IMR-90 (cell line): ENCODE results near the gene CEP83.

Experiments used
- BHLHE40 ChIP-seq: fragments of 150-350 bp; IDR thresholded peaks from 2 replicates; pipeline ENCODE4 v1.6.1; 2016; ENCODE audit warnings: mild to moderate bottlenecking, low read depth, low read length
- ELK1 ChIP-seq: fragments of 150-350 bp; IDR thresholded peaks from 2 replicates; pipeline ENCODE4 v1.6.1; 2016; ENCODE audit warnings: low read depth, mild to moderate bottlenecking, low read length, moderate library complexity, borderline replicate concordance
- MAFK ChIP-seq: IDR thresholded peaks from 2 replicates; pipeline ENCODE4 v1.6.1; 2012; ENCODE audit warnings: low read depth, low read length, improper control_type of control experiment
- MAZ ChIP-seq: IDR thresholded peaks from 2 replicates; pipeline ENCODE4 v1.6.1; 2012; ENCODE audit warnings: low read depth, mild to moderate bottlenecking, low read length, improper control_type of control experiment, moderate library complexity, borderline replicate concordance
- MXI1 ChIP-seq: IDR thresholded peaks from 2 replicates; pipeline ENCODE4 v1.6.1; 2012; ENCODE audit warnings: low read depth, mild to moderate bottlenecking, low read length, moderate library complexity, borderline replicate concordance
- POLR2A ChIP-seq: IDR thresholded peaks from 2 replicates; pipeline ENCODE4 v1.6.1; 2012; ENCODE audit warnings: mild to moderate bottlenecking, low read depth, low read length
- RAD21 ChIP-seq: IDR thresholded peaks from 2 replicates; pipeline ENCODE4 v1.6.1; 2012; ENCODE audit warnings: low read length, improper control_type of control experiment
- RCOR1 ChIP-seq: IDR thresholded peaks from 2 replicates; pipeline ENCODE4 v1.6.1; 2012; ENCODE audit warnings: mild to moderate bottlenecking, low read length, improper control_type of control experiment; ENCODE audit not compliant: insufficient replicate concordance
- RFX5 ChIP-seq: IDR thresholded peaks from 2 replicates; pipeline ENCODE4 v1.8.0; 2012; ENCODE audit warnings: low read depth, mild to moderate bottlenecking, low read length, moderate library complexity
- SMC3 ChIP-seq: fragments of 150-350 bp; IDR thresholded peaks from 2 replicates; pipeline ENCODE4 v1.6.1; 2016; ENCODE audit warnings: low read depth, mild to moderate bottlenecking, antibody characterized with exemption, low read length, moderate library complexity
- TF ChIP-seq, protein P1 (sequence below): conservative IDR thresholded peaks from 2 replicates; pipeline ENCODE4 v1.5.1; 2012; ENCODE audit warnings: mild to moderate bottlenecking, low read depth, low read length, improper control_type of control experiment
- TF ChIP-seq, protein P2 (sequence below): fragments of 150-350 bp; IDR thresholded peaks from 2 replicates; pipeline ENCODE4 v1.6.1; 2017; ENCODE audit warnings: mild to moderate bottlenecking, antibody characterized with exemption, low read length, low read depth

- TF ChIP-seq, protein P1, sequence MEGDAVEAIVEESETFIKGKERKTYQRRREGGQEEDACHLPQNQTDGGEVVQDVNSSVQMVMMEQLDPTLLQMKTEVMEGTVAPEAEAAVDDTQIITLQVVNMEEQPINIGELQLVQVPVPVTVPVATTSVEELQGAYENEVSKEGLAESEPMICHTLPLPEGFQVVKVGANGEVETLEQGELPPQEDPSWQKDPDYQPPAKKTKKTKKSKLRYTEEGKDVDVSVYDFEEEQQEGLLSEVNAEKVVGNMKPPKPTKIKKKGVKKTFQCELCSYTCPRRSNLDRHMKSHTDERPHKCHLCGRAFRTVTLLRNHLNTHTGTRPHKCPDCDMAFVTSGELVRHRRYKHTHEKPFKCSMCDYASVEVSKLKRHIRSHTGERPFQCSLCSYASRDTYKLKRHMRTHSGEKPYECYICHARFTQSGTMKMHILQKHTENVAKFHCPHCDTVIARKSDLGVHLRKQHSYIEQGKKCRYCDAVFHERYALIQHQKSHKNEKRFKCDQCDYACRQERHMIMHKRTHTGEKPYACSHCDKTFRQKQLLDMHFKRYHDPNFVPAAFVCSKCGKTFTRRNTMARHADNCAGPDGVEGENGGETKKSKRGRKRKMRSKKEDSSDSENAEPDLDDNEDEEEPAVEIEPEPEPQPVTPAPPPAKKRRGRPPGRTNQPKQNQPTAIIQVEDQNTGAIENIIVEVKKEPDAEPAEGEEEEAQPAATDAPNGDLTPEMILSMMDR: no peak
- TF ChIP-seq, protein P2, sequence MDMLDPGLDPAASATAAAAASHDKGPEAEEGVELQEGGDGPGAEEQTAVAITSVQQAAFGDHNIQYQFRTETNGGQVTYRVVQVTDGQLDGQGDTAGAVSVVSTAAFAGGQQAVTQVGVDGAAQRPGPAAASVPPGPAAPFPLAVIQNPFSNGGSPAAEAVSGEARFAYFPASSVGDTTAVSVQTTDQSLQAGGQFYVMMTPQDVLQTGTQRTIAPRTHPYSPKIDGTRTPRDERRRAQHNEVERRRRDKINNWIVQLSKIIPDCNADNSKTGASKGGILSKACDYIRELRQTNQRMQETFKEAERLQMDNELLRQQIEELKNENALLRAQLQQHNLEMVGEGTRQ: no peak
- no peak for TF ChIP-seq RAD21
- TF ChIP-seq MXI1: no peak
- TF ChIP-seq SMC3: no peak
- TF ChIP-seq POLR2A: no peak
- TF ChIP-seq BHLHE40: no peak
- no peak for TF ChIP-seq ELK1
- no peak for TF ChIP-seq MAZ
- no peak for TF ChIP-seq MAFK
- TF ChIP-seq RCOR1: no peak
- TF ChIP-seq RFX5: no peak
Observed at GRCh38 chr12:94260717-94261116, 198.9 kb downstream of the CEP83 start.
